ENCODE data around the gene MACROD1.

MACROD1 gene

GRCh38 chr11:64090806-64091516 lies 75.0 kb downstream of the MACROD1 start:
- DNase-seq (ENCODE audit: insufficient read length, low spot score) (no peak), FAIRE-seq (no peak)
- TF ChIP-seq POLR2AphosphoS5 (IDR thresholded peaks at IDR 0.05; ENCODE audit: low read depth, low read length) (no peak), POLR2A (IDR thresholded peaks at IDR 0.05; ENCODE audit: low read depth, low read length) (no peak), PAX5 (IDR thresholded peaks at IDR 0.05; ENCODE audit: insufficient read depth, low read length, severe bottlenecking) (no peak), TAF1 (IDR thresholded peaks at IDR 0.05; ENCODE audit: low read depth, low read length) (no peak), POU2F2 (IDR thresholded peaks at IDR 0.05; ENCODE audit: low read depth, low read length) (no peak), SPI1 (IDR thresholded peaks at IDR 0.05; ENCODE audit: low read depth, low read length) (no peak)

GRCh38 chr11:64089915-64090805 lies 75.8 kb downstream of the MACROD1 start:
- no peak for DNase-seq (ENCODE audit: insufficient read length, low spot score)
- TF ChIP-seq TAF1 (IDR thresholded peaks at IDR 0.05; ENCODE audit: low read depth, low read length): no peak
- TF ChIP-seq SPI1 (IDR thresholded peaks at IDR 0.05; ENCODE audit: low read depth, low read length): no peak
- TF ChIP-seq PAX5 (IDR thresholded peaks at IDR 0.05; ENCODE audit: insufficient read depth, low read length, severe bottlenecking): no peak
- TF ChIP-seq POU2F2 (IDR thresholded peaks at IDR 0.05; ENCODE audit: low read depth, low read length): no peak
- TF ChIP-seq POLR2AphosphoS5 (IDR thresholded peaks at IDR 0.05; ENCODE audit: low read depth, low read length): no peak
- no peak for TF ChIP-seq POLR2A (IDR thresholded peaks at IDR 0.05; ENCODE audit: low read depth, low read length)
- no peak for FAIRE-seq

GRCh38 chr11:64089493-64089892 lies 76.4 kb downstream of the MACROD1 start:
- DNase-seq (ENCODE audit: insufficient read length, low spot score) (no peak), FAIRE-seq (no peak)
- TF ChIP-seq PAX5 (IDR thresholded peaks at IDR 0.05; ENCODE audit: insufficient read depth, low read length, severe bottlenecking) (no peak), POLR2A (IDR thresholded peaks at IDR 0.05; ENCODE audit: low read depth, low read length) (no peak), POU2F2 (IDR thresholded peaks at IDR 0.05; ENCODE audit: low read depth, low read length) (no peak), SPI1 (IDR thresholded peaks at IDR 0.05; ENCODE audit: low read depth, low read length) (no peak), POLR2AphosphoS5 (IDR thresholded peaks at IDR 0.05; ENCODE audit: low read depth, low read length) (no peak), TAF1 (IDR thresholded peaks at IDR 0.05; ENCODE audit: low read depth, low read length) (no peak)

- TF ChIP-seq POLR2A (IDR thresholded peaks at IDR 0.05; ENCODE audit: low read depth, low read length) (no peak), PAX5 (IDR thresholded peaks at IDR 0.05; ENCODE audit: insufficient read depth, low read length, severe bottlenecking) (no peak), SPI1 (IDR thresholded peaks at IDR 0.05; ENCODE audit: low read depth, low read length) (no peak), POLR2AphosphoS5 (IDR thresholded peaks at IDR 0.05; ENCODE audit: low read depth, low read length) (no peak), POU2F2 (IDR thresholded peaks at IDR 0.05; ENCODE audit: low read depth, low read length) (no peak), TAF1 (IDR thresholded peaks at IDR 0.05; ENCODE audit: low read depth, low read length) (no peak)
- DNase-seq (ENCODE audit: insufficient read length, low spot score): no peak
- FAIRE-seq: no peak
These were observed 76.9 kb downstream of the MACROD1 start for GRCh38 chr11:64089027-64089360.

GRCh38 chr11:64088162-64089026 lies 77.5 kb downstream of the MACROD1 start:
- DNase-seq (ENCODE audit: insufficient read length, low spot score) (peak; percentile 50), FAIRE-seq (no peak)
- TF ChIP-seq POU2F2 (IDR thresholded peaks at IDR 0.05; ENCODE audit: low read depth, low read length): no peak
- no peak for TF ChIP-seq POLR2AphosphoS5 (IDR thresholded peaks at IDR 0.05; ENCODE audit: low read depth, low read length)
- no peak for TF ChIP-seq SPI1 (IDR thresholded peaks at IDR 0.05; ENCODE audit: low read depth, low read length)
- no peak for TF ChIP-seq TAF1 (IDR thresholded peaks at IDR 0.05; ENCODE audit: low read depth, low read length)
- no peak for TF ChIP-seq PAX5 (IDR thresholded peaks at IDR 0.05; ENCODE audit: insufficient read depth, low read length, severe bottlenecking)
- TF ChIP-seq POLR2A (IDR thresholded peaks at IDR 0.05; ENCODE audit: low read depth, low read length): no peak

GRCh38 chr11:64086258-64087123 lies 79.4 kb downstream of the MACROD1 start:
- TF ChIP-seq POU2F2 (IDR thresholded peaks at IDR 0.05; ENCODE audit: low read depth, low read length) (no peak), TAF1 (IDR thresholded peaks at IDR 0.05; ENCODE audit: low read depth, low read length) (no peak), SPI1 (IDR thresholded peaks at IDR 0.05; ENCODE audit: low read depth, low read length) (no peak), POLR2A (IDR thresholded peaks at IDR 0.05; ENCODE audit: low read depth, low read length) (no peak), PAX5 (IDR thresholded peaks at IDR 0.05; ENCODE audit: insufficient read depth, low read length, severe bottlenecking) (no peak), POLR2AphosphoS5 (IDR thresholded peaks at IDR 0.05; ENCODE audit: low read depth, low read length) (no peak)
- DNase-seq (ENCODE audit: insufficient read length, low spot score) (no peak), FAIRE-seq (no peak)

- no peak for TF ChIP-seq SPI1 (IDR thresholded peaks at IDR 0.05; ENCODE audit: low read depth, low read length)
- no peak for TF ChIP-seq PAX5 (IDR thresholded peaks at IDR 0.05; ENCODE audit: insufficient read depth, low read length, severe bottlenecking)
- no peak for TF ChIP-seq TAF1 (IDR thresholded peaks at IDR 0.05; ENCODE audit: low read depth, low read length)
- no peak for TF ChIP-seq POLR2A (IDR thresholded peaks at IDR 0.05; ENCODE audit: low read depth, low read length)
- TF ChIP-seq POLR2AphosphoS5 (IDR thresholded peaks at IDR 0.05; ENCODE audit: low read depth, low read length): no peak
- TF ChIP-seq POU2F2 (IDR thresholded peaks at IDR 0.05; ENCODE audit: low read depth, low read length): no peak
- FAIRE-seq (no peak), DNase-seq (ENCODE audit: insufficient read length, low spot score) (no peak)
These were observed 80.0 kb downstream of the MACROD1 start for GRCh38 chr11:64085906-64086257.
